GM23338 (cell line): ENCODE measurements around the gene RPS6KA5. TPM values are rescaled to one million over a fixed set of nuclear protein-coding genes. Genes with fewer than 3 reads are reported as not detected.

Experiments used
- ATAC-seq: fragments of 200-7000 bp; cut with Tn5 transposase; 3 replicates; pipeline ENCODE4 v1.9.1; 2020
- DNase-seq: peaks from one replicate; pipeline ENCODE4 v3.0.0-alpha.2; 2015; ENCODE audit warnings: low spot score
- H2AFZ ChIP-seq: fragments of 200-600 bp; sonication (generic); 2 replicates; pipeline ENCODE4 v1.8.0; 2016; ENCODE audit warnings: antibody characterized with exemption, mild to moderate bottlenecking, moderate library complexity
- H3F3A ChIP-seq: fragments of 200-600 bp; sonication (generic); replicated peaks from 2 replicates; pipeline ENCODE4 v1.8.0; 2017; ENCODE audit warnings: antibody characterized with exemption, mixed run types, low read depth
- H3K27ac ChIP-seq: fragments of 200-600 bp; sonication (generic); 2 replicates; pipeline ENCODE4 v1.6.1; 2016; ENCODE audit warnings: low read depth
- H3K27me3 ChIP-seq: fragments of 200-600 bp; sonication (generic); 2 replicates; pipeline ENCODE4 v1.8.0; 2016; ENCODE audit warnings: mild to moderate bottlenecking, mixed run types, moderate library complexity; ENCODE audit not compliant: insufficient read depth
- H3K36me3 ChIP-seq: fragments of 200-600 bp; sonication (generic); 2 replicates; pipeline ENCODE4 v1.8.0; 2016; ENCODE audit warnings: mild to moderate bottlenecking; ENCODE audit not compliant: insufficient read depth
- H3K4me1 ChIP-seq: fragments of 200-600 bp; sonication (generic); 2 replicates; pipeline ENCODE4 v1.8.0; 2016; ENCODE audit warnings: mild to moderate bottlenecking, moderate library complexity; ENCODE audit not compliant: insufficient read depth
- H3K4me2 ChIP-seq: fragments of 200-600 bp; sonication (generic); 2 replicates; pipeline ENCODE4 v1.7.1; 2017; ENCODE audit warnings: mixed run types
- H3K4me3 ChIP-seq: fragments of 200-600 bp; sonication (generic); 2 replicates; pipeline ENCODE4 v1.6.1; 2016; ENCODE audit warnings: mixed run types
- H3K79me2 ChIP-seq: fragments of 200-600 bp; sonication (generic); replicated peaks from 2 replicates; pipeline ENCODE4 v1.8.0; 2017; ENCODE audit warnings: mild to moderate bottlenecking; ENCODE audit not compliant: insufficient read depth
- H3K9me2 ChIP-seq: fragments of 200-600 bp; sonication (generic); 2 replicates; pipeline ENCODE4 v1.8.0; 2017; ENCODE audit not compliant: insufficient read depth
- H4K20me1 ChIP-seq: fragments of 200-600 bp; sonication (generic); replicated peaks from 2 replicates; pipeline ENCODE4 v1.8.0; 2017; ENCODE audit warnings: mild to moderate bottlenecking; ENCODE audit not compliant: insufficient read depth
- H3K27ac Mint-ChIP-seq: 2 replicates; pipeline ENCODE4 v1.8.0; 2020; ENCODE audit warnings: inconsistent platforms, mild to moderate bottlenecking, moderate library complexity, mixed read lengths
- H3K27me3 Mint-ChIP-seq: 3 replicates; pipeline ENCODE4 v1.8.0; 2022; ENCODE audit warnings: low read depth, mild to moderate bottlenecking, moderate library complexity, mixed read lengths, inconsistent platforms; ENCODE audit not compliant: insufficient read depth, poor library complexity
- H3K36me3 Mint-ChIP-seq: 3 replicates; pipeline ENCODE4 v1.8.0; 2021; ENCODE audit warnings: low read depth, mild to moderate bottlenecking, inconsistent platforms, moderate library complexity, mixed read lengths
- H3K4me1 Mint-ChIP-seq: 3 replicates; pipeline ENCODE4 v1.8.0; 2020; ENCODE audit warnings: mild to moderate bottlenecking, inconsistent platforms, mixed read lengths
- H3K4me3 Mint-ChIP-seq: 3 replicates; pipeline ENCODE4 v1.8.0; 2021; ENCODE audit warnings: moderate library complexity, mild to moderate bottlenecking, inconsistent platforms, mixed read lengths
- H3K9me3 Mint-ChIP-seq: 3 replicates; pipeline ENCODE4 v1.8.0; 2020; ENCODE audit warnings: moderate library complexity, mild to moderate bottlenecking, inconsistent platforms, mixed read lengths
- CREB1 ChIP-seq: fragments of 250-450 bp; sonication (Bioruptor Pico); IDR thresholded peaks from 2 replicates; pipeline ENCODE4 v1.5.0; 2020; ENCODE audit warnings: low read depth, mild to moderate bottlenecking, moderate library complexity
- CTCF ChIP-seq, 2 experiments: fragments of 200-600 bp in 1 of 2; sonication (generic) in 1 of 2; conservative IDR thresholded peaks; 2 replicates each; pipeline versions ENCODE4 v1.5.1 to v1.6.1; 2016 to 2017; ENCODE audit warnings: antibody characterized with exemption in 2 of 2, low read depth in 2 of 2, mild to moderate bottlenecking in 2 of 2, moderate library complexity in 1 of 2
- ETS1 ChIP-seq: IDR thresholded peaks from 2 replicates; pipeline ENCODE4 v1.6.1; 2016; ENCODE audit warnings: antibody characterized with exemption
- EZH2 ChIP-seq: fragments of 200-600 bp; sonication (generic); IDR thresholded peaks from one replicate; pipeline ENCODE4 v1.8.0; 2017; ENCODE audit warnings: antibody characterized with exemption, mild to moderate bottlenecking, low read depth; ENCODE audit not compliant: unreplicated experiment
- EZH2phosphoT487 ChIP-seq: fragments of 200-600 bp; sonication (generic); IDR thresholded peaks from one replicate; pipeline ENCODE4 v1.8.1; 2018; ENCODE audit warnings: antibody characterized with exemption; ENCODE audit not compliant: unreplicated experiment
- JUNB ChIP-seq: IDR thresholded peaks from one replicate; pipeline ENCODE4 v1.6.1; 2016; ENCODE audit warnings: antibody characterized with exemption; ENCODE audit not compliant: unreplicated experiment
- NANOG ChIP-seq: IDR thresholded peaks from 2 replicates; pipeline ENCODE4 v1.6.1; 2016; ENCODE audit warnings: antibody characterized with exemption, borderline replicate concordance
- POLR2AphosphoS5 ChIP-seq: IDR thresholded peaks from 2 replicates; pipeline ENCODE4 v1.6.1; 2016; ENCODE audit warnings: antibody characterized with exemption, low read depth
- REST ChIP-seq: IDR thresholded peaks from one replicate; pipeline ENCODE4 v1.6.1; 2018; ENCODE audit warnings: antibody characterized with exemption; ENCODE audit not compliant: unreplicated experiment
- STAT1 ChIP-seq: IDR thresholded peaks from one replicate; pipeline ENCODE4 v1.6.1; 2016; ENCODE audit warnings: antibody characterized with exemption; ENCODE audit not compliant: unreplicated experiment
- ZNF114 ChIP-seq: fragments of 250-450 bp; sonication (Bioruptor Pico); IDR thresholded peaks from 2 replicates; pipeline ENCODE4 v1.5.0; 2020; ENCODE audit warnings: mild to moderate bottlenecking, moderate library complexity
- ZNF331 ChIP-seq: fragments of 250-450 bp; sonication (Bioruptor Pico); IDR thresholded peaks from 2 replicates; pipeline ENCODE4 v1.5.0; 2020; ENCODE audit warnings: low read depth, mild to moderate bottlenecking, moderate library complexity
- ZNF462 ChIP-seq: fragments of 250-450 bp; sonication (Bioruptor Pico); IDR thresholded peaks from 2 replicates; pipeline ENCODE4 v1.5.0; 2020; ENCODE audit warnings: mild to moderate bottlenecking, moderate library complexity
- polyA plus RNA-seq: library from polyadenylated mRNA; unstranded; fragments of >200 nt; fragmentation: Nextera tagmentation; extraction: Ambion mirVana; gene quantifications from 2 replicates; pipeline ENCODE4 v1.2.1, GENCODE V29; 2016
- total RNA-seq: library from RNA; depleted of rRNA; stranded (reverse); fragments of >200 nt; shearing (Covaris generic); gene quantifications from 2 replicates; pipeline ENCODE4 v1.2.3, GENCODE V29; 2014

The RPS6KA5 gene
- total and polyA plus RNA-seq, 2 experiments from 2014 or later: 2.1 to 2.4 TPM

GRCh38 chr14:91092073-91092472 lies 31.6 kb upstream of the RPS6KA5 start (continued):
- TF ChIP-seq ETS1 (no peak), EZH2phosphoT487 (no peak)

GRCh38 chr14:91090743-91091142 lies 30.3 kb upstream of the RPS6KA5 start:
- Histone ChIP-seq H3K27ac (no peak overlapping the region), H3F3A (no peaks in the 10 kb centered on the region)
- DNase-seq: no peak
- TF ChIP-seq POLR2AphosphoS5: no peak
- TF ChIP-seq ZNF114 (CRISPR knock-in tag): no peak
- TF ChIP-seq EZH2: no peak
- no peak for TF ChIP-seq CTCF (conservative IDR thresholded peaks at IDR 0.05; ENCODE audit: low read depth in 2 of 2)
- no peak for TF ChIP-seq CREB1
- TF ChIP-seq ZNF462 (CRISPR knock-in tag): no peak
- no peak for TF ChIP-seq JUNB
- no peak for TF ChIP-seq STAT1
- TF ChIP-seq ZNF331 (CRISPR knock-in tag): no peak
- TF ChIP-seq EZH2phosphoT487: no peak
- no peak for TF ChIP-seq REST
- TF ChIP-seq NANOG: no peak

More at GRCh38 chr14:91090743-91091142, 30.3 kb upstream of the RPS6KA5 start:
- no peaks in the 10 kb centered on the region for H3K4me1 ChIP-seq
- no peaks in the 10 kb centered on the region for H3K27me3 ChIP-seq
- no peak overlapping the region for H2AFZ ChIP-seq
- Mint-ChIP-seq H3K36me3 (no peaks in the 10 kb centered on the region), H3K27me3 (peaks cover 2% of the 10 kb centered on the region), H3K27ac (no peak overlapping the region), H3K4me3 (no peak overlapping the region), H3K4me1 (no peaks in the 10 kb centered on the region), H3K9me3 (peaks cover 2% of the 10 kb centered on the region; the same call in 1 of the 3 replicates)
- no peaks in the 10 kb centered on the region for H3K36me3 ChIP-seq
- H3K4me3 ChIP-seq: no peak overlapping the region
- no peak for ATAC-seq
- no peaks in the 10 kb centered on the region for H4K20me1 ChIP-seq
- no peak overlapping the region for H3K4me2 ChIP-seq
- no peaks in the 10 kb centered on the region for H3K9me2 ChIP-seq
- H3K79me2 ChIP-seq: no peaks in the 10 kb centered on the region
